HG02610 (cell line): ENCODE results near the gene CCDC178.
"Not testable (repeated sequence)": the region's sequence is repeated elsewhere in the genome, so short reads cannot be mapped to it uniquely, and the experiment has no call there.

Experiments
- ATAC-seq: cut with Tn5 transposase; IDR thresholded peaks from one replicate; pipeline ENCODE4 v1.9.1; 2021; ENCODE audit warnings: mild to moderate bottlenecking, moderate library complexity; ENCODE audit not compliant: unreplicated experiment

Gene CCDC178

DNA sequence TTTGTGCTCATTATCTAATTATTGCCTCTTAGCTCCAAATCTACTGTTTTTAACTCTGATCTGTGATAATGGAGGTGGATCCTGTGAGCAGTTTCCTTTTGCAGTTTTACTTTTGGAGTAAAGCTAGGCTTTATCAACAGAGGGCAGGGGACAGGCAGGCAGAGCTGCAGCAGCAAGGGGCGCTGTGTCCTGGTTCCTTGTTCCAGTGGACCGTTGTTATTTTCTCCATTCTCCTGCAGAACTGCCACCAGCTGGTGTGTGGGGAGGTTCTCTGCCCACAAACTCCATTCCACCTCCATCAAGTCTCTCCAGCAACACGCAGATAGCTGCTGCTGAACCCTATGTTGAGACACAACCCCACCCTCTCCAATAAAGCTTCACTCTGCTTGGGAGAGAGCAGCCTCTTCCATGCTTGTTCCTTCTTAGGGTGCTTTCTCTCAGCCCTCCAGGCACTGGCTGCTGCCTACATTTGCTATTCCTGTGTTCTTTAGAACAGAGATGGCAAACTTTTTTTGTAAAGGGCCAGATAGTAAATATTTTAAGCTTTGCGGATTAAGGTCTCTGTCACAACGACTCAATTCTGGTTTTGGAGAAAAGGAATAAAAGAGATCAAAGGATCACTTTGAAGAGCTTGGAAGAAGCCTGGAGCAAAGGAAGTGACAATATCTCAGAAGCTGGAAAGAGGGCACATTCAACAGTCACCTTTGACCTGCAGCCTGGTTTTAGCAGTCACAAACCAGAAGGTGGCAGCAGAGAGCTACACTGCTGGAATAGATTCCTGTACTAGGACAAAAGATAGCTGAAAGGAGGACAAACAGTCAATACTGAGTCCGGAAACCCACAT lies 208.8 kb downstream of the CCDC178 start:
- ATAC-seq = peak; percentile 87

DNA sequence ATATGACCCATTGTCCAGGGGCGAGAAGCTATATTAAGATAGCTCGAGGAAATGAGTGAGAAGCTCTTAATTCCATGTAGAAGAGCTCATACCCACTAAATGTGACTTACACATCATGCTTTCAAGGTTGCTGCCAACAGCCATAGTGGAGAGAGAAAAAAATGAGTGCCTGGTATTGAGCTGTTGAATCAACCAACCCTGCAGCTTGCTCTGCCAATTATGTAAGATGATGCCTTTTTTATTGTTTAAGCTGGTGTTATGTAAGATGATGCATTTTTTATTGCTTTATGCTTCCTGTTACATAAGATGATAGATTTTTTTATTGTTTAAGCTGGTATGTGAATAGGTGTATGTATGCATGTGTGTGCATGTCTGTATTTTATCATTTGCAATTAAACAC lies 228.2 kb downstream of the CCDC178 start:
- no peak for ATAC-seq

DNA sequence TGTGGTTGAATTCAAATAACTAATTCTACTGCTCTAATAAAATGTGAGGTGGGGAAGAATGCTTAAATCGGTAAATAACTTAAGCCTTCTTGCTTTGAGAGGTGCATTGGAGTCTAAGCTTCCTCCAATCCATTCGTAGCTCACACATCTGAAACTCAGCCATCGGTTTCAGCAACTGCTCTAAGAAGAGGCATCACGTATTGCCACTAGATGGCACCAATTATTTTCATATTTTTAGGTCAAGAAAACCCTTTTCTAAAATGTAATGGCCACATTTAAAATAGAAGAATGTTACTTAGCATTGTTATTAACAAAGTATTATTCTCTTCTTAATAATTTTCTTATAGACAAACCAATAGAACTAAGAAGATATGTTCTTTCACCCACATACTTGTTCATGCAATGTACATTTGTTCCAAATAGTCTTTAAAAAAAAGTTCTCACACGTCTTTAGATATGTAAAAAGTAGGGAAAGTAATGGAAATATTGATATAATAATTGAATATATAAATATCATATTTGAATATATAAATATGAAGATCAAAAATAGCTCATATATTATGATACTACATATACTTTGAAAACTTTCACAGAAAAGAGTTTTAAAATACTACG lies 229.8 kb downstream of the CCDC178 start:
- no peak for ATAC-seq

DNA sequence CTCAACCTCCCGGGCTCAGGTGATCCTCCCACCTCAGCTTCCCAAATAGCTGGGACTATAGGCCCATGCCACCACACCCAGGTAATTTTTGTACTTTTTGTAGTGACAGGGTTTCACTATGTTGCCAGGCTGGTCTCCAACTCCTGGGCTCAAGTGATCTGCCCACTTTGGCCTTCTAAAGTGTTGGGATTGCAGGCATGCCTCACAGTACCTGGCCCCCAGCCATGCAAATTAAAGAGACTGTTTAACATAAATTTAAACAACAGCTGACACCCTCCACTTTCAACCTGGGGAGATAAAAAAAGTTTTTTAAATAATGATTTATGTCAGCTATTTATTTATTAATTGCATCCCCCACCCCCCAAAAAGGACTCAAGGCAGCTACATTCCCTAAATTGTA lies 234.7 kb downstream of the CCDC178 start:
- ATAC-seq = no peak

DNA sequence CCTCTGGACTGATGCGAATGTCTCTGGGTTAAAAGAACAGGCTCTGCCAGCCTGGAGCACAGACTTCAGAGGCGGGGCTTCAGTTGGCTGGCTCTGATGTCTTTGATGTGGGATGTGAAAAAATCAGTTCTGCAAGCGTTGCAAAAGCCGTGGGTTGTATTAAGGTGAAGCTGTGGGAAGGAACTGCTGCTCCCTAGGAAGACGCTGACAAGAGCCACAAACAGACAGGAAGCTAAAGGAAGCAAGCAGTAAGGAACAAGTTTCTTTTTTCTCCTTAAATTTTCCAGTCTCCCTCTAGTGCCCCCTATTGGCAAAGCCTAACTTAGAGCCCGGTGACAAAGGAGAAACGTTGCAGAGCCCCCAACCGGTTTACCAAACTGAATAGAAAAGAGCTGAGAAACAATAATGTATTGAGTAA lies 239.0 kb downstream of the CCDC178 start:
- no peak for ATAC-seq

DNA sequence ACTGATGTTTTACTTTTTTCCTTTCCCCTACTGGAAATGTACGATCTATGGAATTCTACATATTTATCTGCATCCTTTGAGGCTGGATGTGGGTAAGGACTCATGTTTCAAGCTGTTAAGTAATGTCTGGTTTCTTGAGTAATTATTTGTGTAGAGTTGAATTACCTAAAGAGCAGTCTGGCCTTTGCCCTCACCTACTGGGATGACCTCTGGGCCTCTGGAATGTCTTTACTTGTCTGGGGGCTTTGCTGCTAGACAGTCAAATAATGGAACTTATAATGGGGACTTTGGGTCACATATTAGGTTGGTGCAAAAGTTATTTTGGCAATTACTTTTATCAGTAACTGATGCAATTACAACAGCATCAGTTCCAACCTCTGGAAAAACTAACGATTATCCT lies 244.7 kb downstream of the CCDC178 start:
- no peak for ATAC-seq

DNA sequence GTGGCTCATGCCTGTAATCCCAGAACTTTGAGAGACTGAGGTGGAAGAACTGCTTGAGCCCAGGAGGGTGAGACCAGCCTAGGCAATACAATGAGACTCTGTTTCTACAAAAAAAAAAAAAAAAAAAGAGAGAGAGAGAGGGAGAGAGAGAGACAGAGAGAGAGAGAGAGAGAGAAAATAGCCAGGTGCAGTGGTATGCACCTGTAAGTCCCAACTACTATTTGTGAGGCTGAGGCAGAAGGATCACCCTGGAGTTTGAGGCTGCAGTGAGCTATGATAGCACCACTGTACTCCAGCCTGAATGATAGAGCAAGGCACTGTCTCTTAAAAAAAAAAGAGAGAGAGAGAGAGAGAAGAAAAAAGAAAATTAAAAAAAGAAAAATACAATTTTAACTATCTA lies 245.7 kb downstream of the CCDC178 start:
- no peak for ATAC-seq

DNA sequence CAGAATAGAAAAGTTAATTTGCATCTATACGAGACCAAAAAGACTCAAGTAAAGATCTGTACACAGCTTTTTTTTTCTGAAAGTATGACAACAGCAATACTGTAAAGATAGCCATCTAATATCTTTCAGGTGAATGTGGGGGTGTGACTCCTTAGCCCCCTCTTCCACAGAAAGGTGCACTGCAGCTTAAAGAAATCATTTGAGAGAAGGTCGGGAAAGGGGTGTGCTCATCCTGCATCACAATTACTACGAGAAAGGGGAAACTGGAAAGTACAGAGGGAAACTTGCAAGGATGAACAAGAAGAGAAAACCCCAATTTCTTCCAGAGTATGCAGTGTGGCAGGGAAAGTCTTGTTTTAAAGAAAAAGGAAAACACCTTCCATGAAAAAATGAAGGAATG lies 255.6 kb downstream of the CCDC178 start:
- ATAC-seq = no peak

DNA sequence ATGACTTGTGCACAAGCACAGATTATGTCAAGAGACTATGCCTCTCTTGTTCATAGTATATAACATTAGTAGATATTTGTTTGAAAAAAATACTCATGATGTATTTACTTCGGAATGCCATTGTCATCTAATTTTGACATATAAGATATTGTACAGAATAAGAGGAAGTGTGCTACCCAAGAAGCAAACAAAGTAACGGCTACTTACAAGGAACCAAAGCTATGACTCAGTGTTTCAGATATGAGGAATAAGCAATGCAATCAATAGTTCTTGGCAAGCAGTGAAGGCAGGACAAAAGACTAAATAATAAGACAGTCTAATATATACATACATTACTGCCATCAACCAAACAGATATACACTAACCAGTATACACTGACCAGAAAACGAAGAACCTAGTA lies 256.3 kb downstream of the CCDC178 start:
- ATAC-seq = no peak

DNA sequence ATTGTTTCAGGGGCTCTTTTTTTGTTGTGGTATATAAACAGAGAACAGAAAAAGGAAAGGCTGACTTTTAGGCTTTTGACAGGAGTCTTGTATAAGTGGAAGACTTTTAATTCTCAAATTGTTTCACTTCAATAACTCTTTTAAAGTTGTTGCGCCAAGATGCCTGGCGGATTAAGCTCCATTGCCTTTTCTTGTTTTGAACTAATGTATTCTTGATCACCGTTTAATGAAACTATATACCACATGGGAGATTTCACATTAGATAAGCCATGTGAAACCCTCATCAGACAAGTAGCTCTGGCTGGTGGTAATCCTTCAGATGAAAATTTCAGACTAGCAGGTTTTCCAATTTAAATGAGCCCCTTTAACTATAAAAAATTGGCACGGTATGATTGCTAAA lies 257.4 kb downstream of the CCDC178 start:
- no peak for ATAC-seq

GRCh38 chr18:33181016-33181415 lies 259.5 kb downstream of the CCDC178 start:
- ATAC-seq = no peak

- no peak for ATAC-seq
Measured at GRCh38 chr18:33169218-33169617, 271.3 kb downstream of the CCDC178 start.

DNA sequence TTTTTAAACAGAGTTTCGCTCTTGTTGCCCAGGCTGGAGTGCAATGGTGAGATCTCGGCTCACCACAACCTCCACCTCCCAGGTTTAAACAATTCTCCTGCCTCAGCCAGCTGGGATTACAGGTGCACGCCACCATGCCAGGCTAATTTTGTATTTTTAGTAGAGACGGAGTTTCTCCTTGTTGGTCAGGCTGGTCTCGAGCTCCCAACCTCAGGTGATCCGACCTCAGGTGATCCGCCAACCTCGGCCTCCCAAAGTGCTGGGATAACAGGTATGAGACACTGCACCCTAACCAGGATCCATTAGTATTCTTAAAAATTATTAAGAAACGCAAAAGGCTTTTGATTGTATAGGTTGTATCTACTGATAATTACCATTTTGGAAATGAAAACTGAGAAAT lies 276.4 kb downstream of the CCDC178 start:
- ATAC-seq = not testable (repeated sequence)

DNA sequence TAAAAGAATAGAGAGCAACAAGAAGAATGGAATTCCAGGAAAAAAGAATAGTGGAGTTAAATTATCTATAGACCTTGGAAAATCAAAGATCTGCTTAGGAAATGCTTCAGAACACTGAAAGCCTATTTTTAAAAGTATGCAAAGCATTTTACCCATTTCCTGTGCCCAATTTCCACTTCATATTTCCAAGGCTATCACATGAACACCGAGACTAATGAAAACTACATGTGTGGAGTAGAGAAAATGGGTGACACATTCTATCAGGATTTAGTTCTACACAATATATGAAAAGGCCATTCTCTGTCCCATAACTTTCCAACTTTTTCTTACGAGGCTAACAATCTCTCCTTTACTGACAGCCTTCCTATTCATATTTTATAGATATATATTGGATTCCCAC lies 279.4 kb downstream of the CCDC178 start:
- ATAC-seq = no peak

DNA sequence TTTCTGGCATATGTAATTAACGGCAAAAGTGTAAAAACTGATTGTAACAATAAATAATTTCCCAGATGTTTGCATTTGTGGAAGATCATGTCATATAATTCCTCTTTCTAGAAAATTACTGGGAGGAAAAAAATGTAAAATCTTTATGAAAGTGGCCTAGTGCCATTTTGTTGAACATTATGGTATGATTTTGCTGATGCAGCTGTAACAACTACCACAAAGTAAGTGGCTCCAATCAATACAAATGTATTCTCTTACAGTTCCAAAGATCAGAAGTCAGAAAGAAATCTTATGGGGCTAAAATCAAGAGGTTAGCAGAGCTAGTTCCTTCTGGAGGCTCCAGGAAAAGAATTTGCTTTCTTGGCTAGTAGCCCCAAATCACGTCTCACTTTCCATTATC lies 281.4 kb downstream of the CCDC178 start:
- ATAC-seq = no peak

DNA sequence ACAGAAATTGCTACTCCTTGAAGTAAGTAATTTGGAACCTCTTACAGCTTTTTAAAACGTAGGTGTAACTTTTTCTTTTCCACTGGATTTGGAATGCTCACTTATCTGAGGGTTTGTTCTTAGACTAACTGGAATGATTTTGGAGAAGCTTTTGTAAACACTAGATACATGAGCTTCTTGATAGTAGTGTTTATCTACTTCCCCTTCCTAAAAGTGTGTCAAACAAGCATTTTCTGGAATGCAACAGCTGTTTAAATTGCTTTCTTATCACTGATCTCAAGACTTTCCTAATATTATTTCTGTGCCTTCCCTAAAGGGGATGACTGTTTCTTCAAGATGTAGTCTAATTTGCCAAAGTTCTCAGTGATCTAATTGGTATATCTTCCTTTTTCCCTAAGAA lies 282.6 kb downstream of the CCDC178 start:
- ATAC-seq = no peak

- no peak for ATAC-seq
Measured at GRCh38 chr18:33156906-33157470, 283.5 kb downstream of the CCDC178 start.

GRCh38 chr18:33154049-33154448 lies 286.5 kb downstream of the CCDC178 start:
- no peak for ATAC-seq

DNA sequence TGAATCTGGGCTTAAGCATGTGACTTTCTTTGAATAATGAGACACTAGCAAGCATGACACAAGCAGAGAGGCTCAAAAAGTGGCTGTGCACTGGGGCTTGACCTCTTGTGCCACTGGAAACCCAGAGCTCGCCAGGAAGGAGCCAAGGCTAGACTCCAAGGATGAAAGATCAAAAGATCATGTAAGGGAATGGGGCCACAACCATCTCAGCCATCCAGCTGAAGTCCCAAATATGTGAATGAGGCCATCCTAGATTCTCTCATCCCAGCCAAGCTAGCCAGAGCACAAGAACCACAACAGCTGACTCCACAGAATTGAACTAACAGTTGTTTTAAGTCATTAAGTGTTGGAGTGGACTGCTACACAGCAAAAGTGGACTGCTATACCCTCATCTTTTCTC lies 288.1 kb downstream of the CCDC178 start:
- ATAC-seq = no peak

DNA sequence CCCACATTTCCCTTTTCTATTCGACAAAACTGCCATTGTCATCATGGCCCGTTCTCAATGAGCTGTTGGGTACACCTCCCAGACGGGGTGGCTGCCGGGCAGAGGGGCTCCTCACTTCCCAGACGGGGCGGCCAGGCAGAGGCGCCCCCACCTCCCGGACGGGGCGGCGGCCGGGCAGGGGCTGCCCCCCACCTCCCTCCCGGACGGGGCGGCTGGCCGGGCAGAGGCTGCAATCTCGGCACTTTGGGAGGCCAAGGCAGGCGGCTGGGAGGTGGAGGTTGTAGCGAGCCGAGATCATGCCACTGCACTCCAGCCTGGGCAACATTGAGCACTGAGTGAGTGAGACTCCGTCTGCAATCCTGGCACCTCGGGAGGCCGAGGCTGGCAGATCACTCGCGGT lies 292.7 kb downstream of the CCDC178 start:
- not testable (repeated sequence) for ATAC-seq

- ATAC-seq = no peak
Measured at GRCh38 chr18:33146014-33146413, 294.5 kb downstream of the CCDC178 start.

DNA sequence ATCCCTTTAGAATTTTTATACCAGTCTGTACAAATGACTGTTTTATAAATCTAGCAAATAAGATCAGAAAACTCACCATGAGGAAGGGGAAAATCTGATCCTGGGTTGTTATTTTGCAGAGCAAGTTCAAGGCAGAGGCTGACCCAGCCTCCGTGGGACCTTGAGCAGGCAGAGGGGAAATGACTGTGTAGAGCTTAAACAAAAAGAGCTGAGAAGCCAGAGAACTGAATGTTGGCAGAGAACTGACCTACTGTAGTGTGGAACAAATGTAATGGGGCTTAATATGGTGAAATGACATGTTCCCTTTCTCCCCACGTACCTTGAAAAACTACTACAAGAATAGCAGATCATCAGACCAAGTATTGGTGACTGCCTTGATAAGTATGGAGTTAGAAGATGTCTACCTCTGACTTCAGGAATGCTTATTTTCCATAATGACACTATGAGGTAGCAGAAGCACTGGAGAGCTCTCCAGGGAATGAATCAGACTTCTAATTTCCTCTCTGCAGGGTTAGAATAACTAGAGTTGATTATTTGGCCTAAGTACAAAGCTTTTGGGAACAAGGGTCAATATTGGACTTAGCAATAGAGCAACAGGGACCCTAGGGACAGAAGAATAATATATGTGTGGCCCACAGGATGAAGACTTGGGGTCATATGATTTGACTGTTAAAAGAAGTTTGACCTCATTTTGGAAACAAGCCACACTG lies 304.4 kb downstream of the CCDC178 start:
- no peak for ATAC-seq
